Measurements from ENCODE around the gene GMEB2. TPM values are rescaled to one million over a fixed set of nuclear protein-coding genes. Genes with fewer than 3 reads are reported as not detected.
A peak's percentile ranks its signal among the peaks of the same experiment; 100 is the strongest.

Gene GMEB2
- total RNA-seq, 1 donor = 9.4 TPM

- peak within 1 kb of the TSS; percentile 61 for H3K27ac ChIP-seq (ENCODE audit: low read depth, low read length)
- H4K20me1 ChIP-seq (ENCODE audit: insufficient read depth, low read length) = no peaks in the 10 kb centered on the region
- peak within 1 kb of the TSS; percentile 78 for H3K4me3 ChIP-seq (ENCODE audit: insufficient read depth, low read length)
- peak within 1 kb of the TSS; percentile 85 for H2AFZ ChIP-seq (ENCODE audit: low read length)
- no peaks in the 10 kb centered on the region for H3K9me3 ChIP-seq (ENCODE audit: low read depth, low read length)
- H3K27me3 ChIP-seq (ENCODE audit: insufficient read depth, low read length) = peaks cover 3% of the 10 kb centered on the region
- H3K4me1 ChIP-seq (ENCODE audit: insufficient read depth, low read length) = peaks cover 20% of the 10 kb centered on the region
- H3K36me3 ChIP-seq (ENCODE audit: insufficient read depth, low read length) = no peaks in the 10 kb centered on the region
- peak; percentile 98 for DNase-seq (ENCODE audit: insufficient read length, low spot score, missing footprints)
- peaks cover 6% of the 10 kb centered on the region for H3K79me2 ChIP-seq (ENCODE audit: insufficient read depth, low read length)
- peak within 1 kb of the TSS; percentile 86 for H3K4me2 ChIP-seq (ENCODE audit: insufficient read depth, low read length)
- TF ChIP-seq CTCF (IDR thresholded peaks at IDR 0.05; ENCODE audit: extremely low read depth, low read depth, low read length) = no peak
These were observed 52.6 kb downstream of the GMEB2 start, which contains the start of gene HELZ2 for GRCh38 chr20:63574156-63574828. HELZ2 (minus strand) TSS chr20:63574239; CDS start chr20:63572385, 1,854 bp downstream.

GRCh38 chr20:63573647-63574131 is 53.2 kb downstream of the GMEB2 start:
- Histone ChIP-seq H3K4me2 (ENCODE audit: insufficient read depth, low read length) (peak overlapping the region; percentile 86), H2AFZ (ENCODE audit: low read length) (peak overlapping the region; percentile 80), H3K4me3 (ENCODE audit: insufficient read depth, low read length) (peak overlapping the region; percentile 78), H3K27me3 (ENCODE audit: insufficient read depth, low read length) (peaks cover 3% of the 10 kb centered on the region), H4K20me1 (ENCODE audit: insufficient read depth, low read length) (no peaks in the 10 kb centered on the region), H3K27ac (ENCODE audit: low read depth, low read length) (peak overlapping the region; percentile 61), H3K9me3 (ENCODE audit: low read depth, low read length) (no peaks in the 10 kb centered on the region), H3K79me2 (ENCODE audit: insufficient read depth, low read length) (peaks cover 6% of the 10 kb centered on the region), H3K4me1 (ENCODE audit: insufficient read depth, low read length) (peaks cover 20% of the 10 kb centered on the region), H3K36me3 (ENCODE audit: insufficient read depth, low read length) (no peaks in the 10 kb centered on the region)
- TF ChIP-seq CTCF (IDR thresholded peaks at IDR 0.05; ENCODE audit: extremely low read depth, low read depth, low read length) = no peak
- DNase-seq (ENCODE audit: insufficient read length, low spot score, missing footprints) = no peak

- DNase-seq (ENCODE audit: insufficient read length, low spot score, missing footprints) = peak; percentile 91
- H3K79me2 ChIP-seq (ENCODE audit: insufficient read depth, low read length) = peaks cover 6% of the 10 kb centered on the region
- no peaks in the 10 kb centered on the region for H3K36me3 ChIP-seq (ENCODE audit: insufficient read depth, low read length)
- peaks cover 20% of the 10 kb centered on the region for H3K4me1 ChIP-seq (ENCODE audit: insufficient read depth, low read length)
- peak overlapping the region; percentile 86 for H3K4me2 ChIP-seq (ENCODE audit: insufficient read depth, low read length)
- no peak overlapping the region for H2AFZ ChIP-seq (ENCODE audit: low read length)
- no peaks in the 10 kb centered on the region for H3K9me3 ChIP-seq (ENCODE audit: low read depth, low read length)
- H4K20me1 ChIP-seq (ENCODE audit: insufficient read depth, low read length) = no peaks in the 10 kb centered on the region
- peak; percentile 22 for TF ChIP-seq CTCF (IDR thresholded peaks at IDR 0.05; ENCODE audit: extremely low read depth, low read depth, low read length)
- peak overlapping the region; percentile 61 for H3K27ac ChIP-seq (ENCODE audit: low read depth, low read length)
- H3K4me3 ChIP-seq (ENCODE audit: insufficient read depth, low read length) = peak overlapping the region; percentile 78
- peaks cover 3% of the 10 kb centered on the region for H3K27me3 ChIP-seq (ENCODE audit: insufficient read depth, low read length)
These were observed 53.9 kb downstream of the GMEB2 start for GRCh38 chr20:63572788-63573646.
